ENCODE results near the gene MTOR.

DNA sequence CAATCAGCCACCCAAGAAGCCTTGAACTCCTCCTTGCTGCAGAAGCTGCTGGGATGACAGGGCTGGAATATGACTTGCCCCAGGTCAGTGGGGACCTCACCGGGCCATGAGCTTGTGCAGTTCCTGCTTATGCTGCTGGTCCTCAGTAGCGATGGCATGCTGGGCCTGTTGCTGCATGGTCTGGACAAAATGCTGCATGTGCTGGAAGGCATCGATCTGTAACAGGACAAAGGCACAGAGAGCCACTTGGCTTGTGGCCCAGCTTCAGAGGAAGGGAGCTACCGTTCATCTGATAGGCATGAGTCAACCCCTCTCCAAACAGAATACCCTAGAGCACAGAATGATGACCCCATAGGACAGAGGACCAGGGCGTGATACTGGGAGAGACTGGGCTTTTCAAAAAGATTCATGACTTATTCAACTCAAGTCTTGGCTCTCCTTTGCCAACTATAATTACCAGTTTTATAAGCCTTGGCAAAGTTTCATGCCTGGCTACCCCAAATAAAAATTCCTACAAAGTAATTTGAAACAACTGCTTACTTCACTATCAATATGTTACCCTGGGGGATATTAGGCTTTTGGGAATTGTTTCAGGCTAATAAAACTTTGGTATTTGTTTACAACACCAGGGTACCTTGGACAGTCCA, 128.0 kb downstream of the MTOR start:
- TF ChIP-seq, protein P1, sequence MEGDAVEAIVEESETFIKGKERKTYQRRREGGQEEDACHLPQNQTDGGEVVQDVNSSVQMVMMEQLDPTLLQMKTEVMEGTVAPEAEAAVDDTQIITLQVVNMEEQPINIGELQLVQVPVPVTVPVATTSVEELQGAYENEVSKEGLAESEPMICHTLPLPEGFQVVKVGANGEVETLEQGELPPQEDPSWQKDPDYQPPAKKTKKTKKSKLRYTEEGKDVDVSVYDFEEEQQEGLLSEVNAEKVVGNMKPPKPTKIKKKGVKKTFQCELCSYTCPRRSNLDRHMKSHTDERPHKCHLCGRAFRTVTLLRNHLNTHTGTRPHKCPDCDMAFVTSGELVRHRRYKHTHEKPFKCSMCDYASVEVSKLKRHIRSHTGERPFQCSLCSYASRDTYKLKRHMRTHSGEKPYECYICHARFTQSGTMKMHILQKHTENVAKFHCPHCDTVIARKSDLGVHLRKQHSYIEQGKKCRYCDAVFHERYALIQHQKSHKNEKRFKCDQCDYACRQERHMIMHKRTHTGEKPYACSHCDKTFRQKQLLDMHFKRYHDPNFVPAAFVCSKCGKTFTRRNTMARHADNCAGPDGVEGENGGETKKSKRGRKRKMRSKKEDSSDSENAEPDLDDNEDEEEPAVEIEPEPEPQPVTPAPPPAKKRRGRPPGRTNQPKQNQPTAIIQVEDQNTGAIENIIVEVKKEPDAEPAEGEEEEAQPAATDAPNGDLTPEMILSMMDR (IDR thresholded peaks at IDR 0.05; ENCODE audit: poor library complexity) = no peak
- TF ChIP-seq EZH2 (IDR thresholded peaks at IDR 0.05; ENCODE audit: borderline replicate concordance) (no peak), EZH2phosphoT487 (IDR thresholded peaks at IDR 0.05; ENCODE audit: low read depth, severe bottlenecking, unreplicated experiment) (no peak)
